SJCRH30 (cell line): Measurements from ENCODE around the gene RPL34. TPM values are rescaled to one million over a fixed set of nuclear protein-coding genes. Genes with fewer than 3 reads are reported as not detected.
A peak's percentile ranks its signal among the peaks of the same experiment; 100 is the strongest.

Experiments
- DNase-seq, 2 experiments: peaks; one replicate each; pipeline ENCODE4 v3.0.0-alpha.2; 2015 to 2020
- H3K27ac ChIP-seq: fragments of 250-450 bp; sonication (Bioruptor Pico); 2 replicates; pipeline ENCODE4 v1.5.1; 2020; ENCODE audit warnings: mild to moderate bottlenecking, moderate library complexity
- H3K27me3 ChIP-seq: fragments of 250-450 bp; sonication (Bioruptor Pico); 2 replicates; pipeline ENCODE4 v1.5.1; 2020; ENCODE audit warnings: mild to moderate bottlenecking, moderate library complexity
- H3K36me3 ChIP-seq: fragments of 250-450 bp; sonication (Bioruptor Pico); 2 replicates; pipeline ENCODE4 v1.5.1; 2020; ENCODE audit warnings: mild to moderate bottlenecking, moderate library complexity
- H3K4me1 ChIP-seq: fragments of 250-450 bp; sonication (Bioruptor Pico); 2 replicates; pipeline ENCODE4 v1.5.1; 2020; ENCODE audit warnings: mild to moderate bottlenecking, moderate library complexity
- H3K4me3 ChIP-seq: fragments of 250-450 bp; sonication (Bioruptor Pico); 2 replicates; pipeline ENCODE4 v1.5.1; 2020; ENCODE audit warnings: mild to moderate bottlenecking, moderate library complexity
- H3K9me3 ChIP-seq: fragments of 250-450 bp; sonication (Bioruptor Pico); replicated peaks from 2 replicates; pipeline ENCODE4 v1.5.1; 2020; ENCODE audit warnings: mild to moderate bottlenecking, moderate library complexity
- total RNA-seq: library from RNA; depleted of rRNA; stranded (reverse); fragments of >200 nt; shearing (Covaris generic); gene quantifications from 2 replicates; pipeline ENCODE4 v1.2.3, GENCODE V29; 2014; rRNA removed

The RPL34 gene
- total RNA-seq, 1 experiment from 2014 or later, result 2,370 TPM

DNA sequence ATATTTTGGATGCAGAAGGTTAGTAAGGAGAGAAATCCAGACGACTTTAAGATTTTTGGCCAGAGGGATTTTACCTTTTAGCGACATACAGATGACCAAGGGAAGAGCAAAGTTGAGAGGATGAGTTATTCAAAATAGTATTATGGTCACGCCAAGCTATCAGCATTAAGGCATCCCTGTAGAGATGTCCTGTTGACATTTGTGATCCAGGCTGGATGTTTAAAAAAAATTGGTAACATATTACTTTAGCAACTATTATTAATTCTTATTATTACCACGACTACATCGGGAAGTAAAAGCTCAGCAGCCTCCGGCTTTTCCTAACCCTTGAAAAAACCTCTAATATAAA is 29.5 kb downstream of the RPL34 start:
- DNase-seq, result no peak
- Histone ChIP-seq H3K9me3 (no peaks in the 10 kb centered on the region), H3K27ac (peak overlapping the region; percentile 97), H3K4me3 (peak overlapping the region; percentile 91), H3K4me1 (peaks cover 16% of the 10 kb centered on the region), H3K36me3 (no peaks in the 10 kb centered on the region), H3K27me3 (no peaks in the 10 kb centered on the region)

DNA sequence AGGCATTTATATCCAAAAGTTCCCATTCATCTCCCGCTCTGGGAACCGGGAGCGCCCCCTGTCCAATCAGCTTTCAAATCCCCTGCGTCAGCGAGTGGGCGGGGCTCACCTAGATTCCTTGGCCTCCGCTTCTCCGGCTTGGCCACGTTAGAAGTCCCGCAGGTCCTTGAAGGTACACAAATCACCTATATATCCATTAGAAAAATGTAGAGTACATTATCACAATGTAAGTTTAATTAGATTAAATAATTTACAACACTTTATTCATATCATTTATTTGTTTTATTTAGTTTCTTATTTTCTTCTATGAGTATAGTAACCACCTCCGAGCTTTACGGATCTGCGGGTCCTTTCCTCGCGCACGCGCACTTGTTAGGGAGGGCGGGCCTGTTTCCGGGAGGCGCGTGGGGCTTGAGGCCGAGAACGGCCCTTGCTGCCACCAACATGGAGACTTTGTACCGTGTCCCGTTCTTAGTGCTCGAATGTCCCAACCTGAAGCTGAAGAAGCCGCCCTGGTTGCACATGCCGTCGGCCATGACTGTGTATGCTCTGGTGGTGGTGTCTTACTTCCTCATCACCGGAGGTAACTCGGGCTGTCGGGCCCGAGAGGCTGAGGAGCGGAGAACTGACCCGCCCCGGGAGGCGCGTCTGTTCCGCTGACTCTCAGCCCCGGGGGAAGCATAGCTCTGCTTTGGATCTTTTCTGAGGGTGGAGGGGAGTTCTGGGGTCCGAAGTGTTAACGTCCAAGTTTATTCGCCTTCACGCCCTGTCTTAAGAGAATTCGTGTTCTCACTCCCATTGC is 30.0 kb downstream of the RPL34 start, which contains the start of gene OSTC:
Gene OSTC, plus strand, starts transcription at position 388 of the 802 bp plus-strand sequence. Its CDS starts 57 bp downstream, at position 445.
- peak; percentile 95 to 98 for DNase-seq
- Histone ChIP-seq H3K27me3 (no peaks in the 10 kb centered on the region), H3K36me3 (peaks cover 3% of the 10 kb centered on the region), H3K9me3 (no peaks in the 10 kb centered on the region), H3K27ac (peak within 1 kb of the TSS; percentile 97), H3K4me1 (peaks cover 16% of the 10 kb centered on the region), H3K4me3 (peak within 1 kb of the TSS; percentile 91)

DNA sequence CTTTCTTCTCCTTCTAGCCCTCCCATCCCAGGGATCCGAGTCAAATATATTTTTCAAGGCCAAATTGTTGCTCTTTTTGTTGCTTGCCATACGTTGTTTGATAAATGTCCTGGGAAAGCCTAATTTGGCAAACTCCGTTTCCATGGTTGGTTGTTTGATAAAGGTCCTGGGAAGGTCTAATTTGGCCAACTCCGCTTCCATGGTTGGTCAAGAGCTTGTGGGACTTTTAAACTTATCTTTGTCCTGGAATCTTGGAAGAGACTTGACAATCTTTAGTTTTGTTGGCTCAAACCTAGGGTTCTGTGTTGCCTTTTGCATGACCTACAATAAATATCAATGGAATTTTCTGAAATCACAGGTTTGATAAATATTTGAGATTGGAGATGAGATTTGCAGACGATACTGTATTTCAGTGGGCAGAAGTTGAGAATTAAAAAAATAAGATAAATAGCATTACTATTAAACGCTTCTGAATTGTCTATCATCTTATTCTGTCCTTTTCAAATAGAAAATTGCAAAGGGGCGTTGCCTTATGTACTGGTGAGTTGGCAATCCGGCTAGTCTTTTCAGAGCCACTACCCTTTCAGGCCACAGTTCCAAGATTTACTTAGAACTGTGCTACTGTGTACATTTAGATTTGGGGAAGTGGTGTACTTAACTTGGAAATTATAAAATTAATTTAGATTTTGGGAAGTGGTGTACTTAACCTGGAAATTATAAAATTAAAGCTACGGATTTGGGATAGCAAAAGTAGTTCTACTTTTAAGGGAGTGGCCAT is 30.8 kb downstream of the RPL34 start:
- Histone ChIP-seq H3K4me3 (peak overlapping the region; percentile 91), H3K36me3 (peaks cover 11% of the 10 kb centered on the region), H3K4me1 (peaks cover 12% of the 10 kb centered on the region), H3K9me3 (no peaks in the 10 kb centered on the region), H3K27me3 (no peaks in the 10 kb centered on the region), H3K27ac (peak overlapping the region; percentile 97)
- peak in 1 of 2 experiments; percentile 36 for DNase-seq

DNA sequence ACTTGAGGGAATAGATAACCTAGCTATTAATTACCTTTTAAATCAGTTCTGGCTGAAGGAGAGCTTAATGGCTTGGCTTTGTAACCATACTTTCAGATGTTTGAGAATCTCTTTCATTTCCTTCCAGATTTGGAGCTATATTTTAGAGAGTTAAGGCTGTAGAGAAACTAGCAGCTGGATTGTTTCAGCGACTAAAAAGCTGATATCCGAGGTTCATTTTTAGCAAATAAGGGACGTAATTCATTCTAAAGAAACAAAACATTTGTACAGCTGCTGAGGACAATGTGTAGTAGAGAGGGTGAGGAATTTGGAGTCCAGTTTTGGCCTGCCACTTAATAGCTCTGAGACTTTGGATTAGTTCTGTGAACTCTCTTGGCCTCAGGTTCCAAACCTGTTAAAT is 42.3 kb downstream of the RPL34 start:
- no peak overlapping the region for H3K27ac ChIP-seq
- no peaks in the 10 kb centered on the region for H3K27me3 ChIP-seq
- H3K4me1 ChIP-seq, result no peaks in the 10 kb centered on the region
- H3K9me3 ChIP-seq, result no peaks in the 10 kb centered on the region
- H3K4me3 ChIP-seq, result no peak overlapping the region
- DNase-seq, result no peak
- peaks cover 61% of the 10 kb centered on the region for H3K36me3 ChIP-seq

DNA sequence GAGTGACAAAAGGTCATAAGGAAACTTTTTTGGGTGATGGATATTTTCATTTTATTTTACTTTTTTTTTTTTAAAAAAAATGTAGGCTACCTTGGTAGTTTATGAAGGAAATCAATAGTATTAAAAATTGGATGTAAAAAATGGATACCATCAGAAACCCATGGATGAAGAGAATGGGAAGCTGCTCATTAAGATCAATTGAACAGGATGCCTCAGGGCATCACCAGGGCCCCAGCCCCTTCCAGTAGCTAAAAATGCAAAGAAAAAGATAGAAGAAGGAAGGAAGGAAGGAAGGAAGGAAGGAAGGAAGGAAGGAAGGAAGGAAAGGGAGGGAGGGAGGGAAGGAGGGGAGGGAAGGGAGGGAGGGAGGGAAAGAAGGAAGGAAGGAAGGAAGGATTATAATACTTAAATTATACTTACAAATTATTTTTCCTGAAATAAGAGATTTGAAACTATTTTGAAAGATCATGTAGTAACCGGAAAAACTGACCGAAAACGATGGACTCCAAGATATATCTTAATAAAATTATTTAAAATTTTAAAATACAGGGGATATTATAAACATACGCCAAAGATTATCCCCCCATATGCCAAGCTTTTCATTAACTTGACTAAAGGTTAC is 54.1 kb downstream of the RPL34 start:
- Histone ChIP-seq H3K4me3 (no peak overlapping the region), H3K4me1 (no peaks in the 10 kb centered on the region), H3K9me3 (no peaks in the 10 kb centered on the region), H3K27me3 (no peaks in the 10 kb centered on the region), H3K36me3 (no peaks in the 10 kb centered on the region), H3K27ac (no peak overlapping the region)
- no peak for DNase-seq

Other genes starting within 250 kb of the RPL34 start
- 183 and 202 TPM in 2 replicates for gene OSTC, start 30.0 kb downstream of the RPL34 start, total RNA-seq
- gene ETNPPL, start 142.5 kb downstream of the RPL34 start, total RNA-seq, result not detected in 2 replicates